Measurements from ENCODE around the gene EML1.

The EML1 gene

DNA sequence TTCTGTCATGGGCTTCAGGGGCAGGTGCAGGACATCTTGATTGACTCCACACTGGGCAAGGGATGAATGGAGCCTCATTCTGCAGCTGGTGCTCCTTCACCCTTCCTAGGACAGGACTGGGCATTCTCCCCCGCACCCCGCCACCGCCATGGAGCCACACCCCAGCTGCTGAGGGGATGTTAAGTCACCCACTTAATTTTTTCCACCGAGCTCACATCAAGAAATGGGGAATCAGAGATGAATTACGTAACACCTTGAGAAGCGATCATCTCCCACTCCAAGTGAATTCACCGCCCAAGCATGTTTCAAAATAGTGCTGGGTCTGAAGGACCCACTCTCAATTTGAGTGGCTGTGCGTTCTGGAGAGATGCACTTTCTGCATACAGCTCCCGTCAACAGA is 94.2 kb downstream of the EML1 start:
- Mint-ChIP-seq H3K9me3 (no peaks in the 10 kb centered on the region), H3K4me3 (no peak overlapping the region), H3K27me3 (peaks cover 28 to 38% of the 10 kb centered on the region in 2 donors), H3K27ac (no peak overlapping the region), H3K4me1 (ENCODE audit: low read depth in 2 of 2) (no peaks in the 10 kb centered on the region), H3K36me3 (ENCODE audit: insufficient read depth) (no peaks in the 10 kb centered on the region)
- DNase-seq: no peak
- ATAC-seq (replicated peaks): no peak

DNA sequence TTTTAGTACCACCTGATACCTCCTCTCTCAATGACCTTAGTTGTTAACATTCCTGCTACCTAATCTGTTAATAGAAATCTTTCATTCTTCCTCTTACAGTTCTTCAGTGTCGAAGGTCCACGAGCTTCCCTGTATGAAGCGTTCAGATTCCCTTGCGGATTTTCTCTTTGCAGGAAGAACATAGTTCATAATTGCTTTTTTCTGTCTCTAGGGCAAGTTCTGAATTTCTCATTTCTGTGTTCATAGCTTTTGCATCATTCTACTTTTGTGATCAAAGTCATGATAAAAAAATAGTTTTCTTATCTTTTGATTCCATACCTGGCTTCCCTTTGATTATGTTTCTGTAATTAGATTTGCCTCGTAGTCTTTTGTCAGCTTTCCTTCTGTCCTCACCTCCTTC is 94.9 kb downstream of the EML1 start:
- peaks cover 32 to 45% of the 10 kb centered on the region in 2 donors for H3K27me3 Mint-ChIP-seq
- H3K9me3 Mint-ChIP-seq: no peaks in the 10 kb centered on the region
- no peak for ATAC-seq (replicated peaks)
- no peak overlapping the region for H3K27ac Mint-ChIP-seq
- no peaks in the 10 kb centered on the region for H3K36me3 Mint-ChIP-seq (ENCODE audit: insufficient read depth)
- H3K4me3 Mint-ChIP-seq: no peak overlapping the region
- DNase-seq: no peak
- H3K4me1 Mint-ChIP-seq (ENCODE audit: low read depth in 2 of 2): no peaks in the 10 kb centered on the region

DNA sequence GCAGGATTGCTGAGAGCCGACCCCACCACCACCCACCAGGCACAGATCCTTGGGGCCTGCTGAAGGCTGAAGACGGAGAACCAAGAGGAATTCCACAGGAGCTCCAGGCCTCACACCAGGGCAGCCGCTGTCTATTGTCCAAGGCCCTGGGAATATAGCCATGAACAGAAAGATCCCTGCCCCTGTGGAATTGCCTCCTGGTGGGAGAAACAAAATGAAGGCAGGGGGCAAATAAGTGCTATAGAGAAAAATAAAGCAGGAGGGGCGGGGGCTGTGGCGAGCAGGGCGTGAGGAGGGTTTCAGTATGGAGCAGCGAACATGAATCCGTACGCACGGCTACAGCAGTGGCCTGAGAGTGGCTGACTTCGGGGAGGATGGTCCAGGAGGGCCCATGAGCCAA is 96.1 kb downstream of the EML1 start:
- Mint-ChIP-seq H3K27ac (no peak overlapping the region), H3K9me3 (no peaks in the 10 kb centered on the region), H3K4me3 (no peak overlapping the region), H3K36me3 (ENCODE audit: insufficient read depth) (no peaks in the 10 kb centered on the region), H3K4me1 (ENCODE audit: low read depth in 2 of 2) (no peaks in the 10 kb centered on the region), H3K27me3 (peaks cover 35 to 50% of the 10 kb centered on the region in 2 donors)
- DNase-seq: no peak
- no peak for ATAC-seq (replicated peaks)

DNA sequence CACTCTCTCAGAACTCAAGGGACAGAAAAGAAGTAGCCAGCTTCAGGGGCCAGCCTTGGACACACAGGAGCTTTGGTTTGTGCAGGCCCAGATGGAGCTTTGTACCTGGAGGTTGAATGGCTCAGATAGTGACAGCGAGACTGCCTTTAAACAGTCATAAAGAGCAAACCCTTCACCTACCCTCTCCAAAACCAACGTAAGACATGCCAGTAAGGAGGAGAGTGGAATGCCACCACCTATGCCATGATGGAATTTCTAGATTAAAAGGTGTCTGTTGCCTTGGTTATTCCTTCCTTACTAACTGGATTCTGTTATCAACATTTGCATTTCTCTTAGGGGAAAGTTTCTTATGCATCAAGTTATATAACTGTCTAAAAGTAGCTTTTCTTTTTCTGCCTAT is 98.1 kb downstream of the EML1 start:
- Mint-ChIP-seq H3K4me1 (ENCODE audit: low read depth in 2 of 2) (no peaks in the 10 kb centered on the region), H3K27ac (no peak overlapping the region), H3K9me3 (no peaks in the 10 kb centered on the region), H3K27me3 (peaks cover 35 to 48% of the 10 kb centered on the region in 2 donors), H3K36me3 (ENCODE audit: insufficient read depth) (no peaks in the 10 kb centered on the region), H3K4me3 (no peak overlapping the region)
- no peak for DNase-seq
- no peak for ATAC-seq (replicated peaks)

DNA sequence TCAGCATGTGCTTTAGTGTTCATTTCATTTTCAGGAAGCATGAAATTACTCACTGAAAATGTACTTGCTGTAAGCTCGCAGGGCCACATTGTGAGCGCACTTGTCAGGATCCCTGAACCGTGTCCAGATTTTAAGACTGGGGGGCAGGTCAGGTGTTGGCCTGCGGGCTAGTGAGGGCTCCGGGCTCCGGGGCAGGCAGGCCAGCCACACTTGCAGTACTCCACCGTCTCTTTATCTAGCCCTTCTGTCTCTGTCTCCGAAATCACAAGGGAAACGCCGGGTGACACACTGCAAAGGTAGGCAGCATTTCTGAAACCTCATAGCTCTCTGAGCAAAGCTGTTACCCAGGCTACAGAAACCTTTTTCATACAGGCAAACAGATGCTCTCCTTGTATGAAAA is 98.7 kb downstream of the EML1 start:
- Mint-ChIP-seq H3K27me3 (peaks cover 34 to 42% of the 10 kb centered on the region in 2 donors), H3K36me3 (ENCODE audit: insufficient read depth) (no peaks in the 10 kb centered on the region), H3K4me1 (ENCODE audit: low read depth in 2 of 2) (no peaks in the 10 kb centered on the region), H3K9me3 (no peaks in the 10 kb centered on the region), H3K4me3 (no peak overlapping the region), H3K27ac (no peak overlapping the region)
- no peak for DNase-seq
- no peak for ATAC-seq (replicated peaks)

DNA sequence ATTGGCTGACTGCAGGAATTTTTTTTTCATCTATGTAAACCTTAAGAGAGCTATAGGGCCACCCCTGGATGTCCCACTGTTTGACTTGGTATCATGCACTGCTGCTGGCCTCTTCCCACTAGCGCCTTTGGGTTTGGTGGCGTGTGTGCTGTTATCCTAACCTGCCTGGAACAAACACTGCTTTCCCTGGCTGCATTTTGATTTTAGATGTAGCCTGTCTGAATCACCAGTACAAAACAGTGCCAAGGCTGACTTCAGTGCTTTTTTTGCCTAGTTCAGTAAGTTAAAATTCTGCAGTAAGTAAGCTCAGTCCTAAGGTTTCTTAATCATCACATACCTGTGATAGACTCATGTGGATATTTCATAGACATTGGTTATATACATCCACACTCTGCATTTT is 99.2 kb downstream of the EML1 start:
- Mint-ChIP-seq H3K9me3 (no peaks in the 10 kb centered on the region), H3K4me3 (no peak overlapping the region), H3K27me3 (peaks cover 29 to 36% of the 10 kb centered on the region in 2 donors), H3K4me1 (ENCODE audit: low read depth in 2 of 2) (no peaks in the 10 kb centered on the region), H3K27ac (no peak overlapping the region), H3K36me3 (ENCODE audit: insufficient read depth) (no peaks in the 10 kb centered on the region)
- ATAC-seq (replicated peaks) (no peak), DNase-seq (no peak)

DNA sequence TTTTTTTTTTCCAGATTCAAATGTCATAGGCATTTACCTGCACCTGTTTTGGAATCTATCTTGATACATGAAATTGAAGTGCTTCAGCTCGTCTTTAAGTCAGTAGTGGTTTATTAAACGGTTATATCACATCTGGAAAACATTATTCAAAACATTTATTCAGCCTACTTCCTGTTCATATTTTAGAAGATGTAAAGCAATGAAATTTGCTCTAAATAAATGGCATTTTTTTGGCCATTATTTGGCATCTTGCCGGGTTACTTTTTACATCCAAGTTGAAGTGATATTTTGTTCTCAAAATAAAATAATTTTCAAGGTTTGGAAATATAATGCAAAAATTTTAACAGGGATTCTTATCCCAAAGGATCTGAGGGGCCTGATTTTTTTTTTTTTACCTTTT is 103.1 kb downstream of the EML1 start:
- no peak overlapping the region for H3K4me3 Mint-ChIP-seq
- no peaks in the 10 kb centered on the region for H3K36me3 Mint-ChIP-seq (ENCODE audit: insufficient read depth)
- H3K4me1 Mint-ChIP-seq (ENCODE audit: low read depth in 2 of 2): no peaks in the 10 kb centered on the region
- ATAC-seq (replicated peaks) (no peak), DNase-seq (no peak)
- H3K27ac Mint-ChIP-seq: no peak overlapping the region
- H3K9me3 Mint-ChIP-seq: no peaks in the 10 kb centered on the region
- H3K27me3 Mint-ChIP-seq: peaks cover 18 to 20% of the 10 kb centered on the region in 2 donors

DNA sequence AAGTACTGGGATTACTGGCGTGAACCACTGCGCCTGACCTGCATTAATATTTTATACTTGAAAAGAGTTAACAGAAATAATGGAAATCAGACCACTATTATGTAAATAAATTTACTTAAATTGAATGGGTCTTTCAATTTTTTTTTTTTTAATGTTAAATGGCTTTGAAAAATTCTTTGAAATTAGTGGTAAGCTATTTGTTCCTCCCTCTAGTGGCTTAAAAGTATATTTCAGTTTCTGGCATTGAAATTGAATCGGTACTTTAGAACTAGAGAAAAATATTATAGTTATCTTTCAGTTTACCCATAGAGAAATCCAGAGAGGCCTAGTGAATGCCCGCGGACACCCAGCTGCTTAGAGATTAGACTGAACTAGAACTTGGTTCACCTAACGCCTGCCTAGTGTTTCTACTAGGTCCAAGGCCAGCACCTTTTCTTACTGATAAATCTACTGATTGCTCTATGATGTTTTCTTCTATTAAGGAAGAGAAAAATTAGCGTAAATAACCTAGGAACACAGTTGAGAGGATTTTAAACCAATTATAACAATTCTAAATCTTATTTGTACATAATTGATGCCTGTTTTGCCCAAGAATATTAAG is 106.5 kb downstream of the EML1 start:
- H3K27me3 Mint-ChIP-seq: peaks cover 18 to 21% of the 10 kb centered on the region in 2 donors
- no peak for DNase-seq
- no peak overlapping the region for H3K4me3 Mint-ChIP-seq
- H3K9me3 Mint-ChIP-seq: no peaks in the 10 kb centered on the region
- ATAC-seq (replicated peaks): no peak
- H3K4me1 Mint-ChIP-seq (ENCODE audit: low read depth in 2 of 2): no peaks in the 10 kb centered on the region
- H3K27ac Mint-ChIP-seq: no peak overlapping the region
- H3K36me3 Mint-ChIP-seq (ENCODE audit: insufficient read depth): no peaks in the 10 kb centered on the region

DNA sequence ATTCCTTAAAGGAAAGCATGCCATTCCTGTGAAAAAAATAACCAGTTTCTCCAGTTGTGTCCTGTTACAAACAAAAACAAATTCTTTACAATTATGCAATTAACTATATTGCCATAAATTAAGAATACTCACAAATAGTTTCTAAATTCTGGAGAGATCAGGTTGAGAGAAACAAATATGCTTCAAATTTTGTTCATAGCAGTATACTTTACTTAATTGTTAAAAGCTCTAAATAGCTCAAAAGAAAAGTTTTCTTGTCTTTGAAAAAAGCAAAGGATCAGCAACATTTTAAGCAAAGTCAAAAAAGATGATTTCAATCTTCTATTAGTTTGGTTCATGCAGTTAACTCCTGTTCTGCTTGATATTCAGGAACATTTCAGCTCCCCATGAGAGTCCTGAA is 109.7 kb downstream of the EML1 start:
- no peak for ATAC-seq (replicated peaks)
- Mint-ChIP-seq H3K27ac (no peak overlapping the region), H3K9me3 (no peaks in the 10 kb centered on the region), H3K4me3 (no peak overlapping the region), H3K27me3 (peaks cover 23 to 51% of the 10 kb centered on the region in 2 donors), H3K36me3 (ENCODE audit: insufficient read depth) (no peaks in the 10 kb centered on the region), H3K4me1 (ENCODE audit: low read depth in 2 of 2) (no peaks in the 10 kb centered on the region)
- no peak for DNase-seq

DNA sequence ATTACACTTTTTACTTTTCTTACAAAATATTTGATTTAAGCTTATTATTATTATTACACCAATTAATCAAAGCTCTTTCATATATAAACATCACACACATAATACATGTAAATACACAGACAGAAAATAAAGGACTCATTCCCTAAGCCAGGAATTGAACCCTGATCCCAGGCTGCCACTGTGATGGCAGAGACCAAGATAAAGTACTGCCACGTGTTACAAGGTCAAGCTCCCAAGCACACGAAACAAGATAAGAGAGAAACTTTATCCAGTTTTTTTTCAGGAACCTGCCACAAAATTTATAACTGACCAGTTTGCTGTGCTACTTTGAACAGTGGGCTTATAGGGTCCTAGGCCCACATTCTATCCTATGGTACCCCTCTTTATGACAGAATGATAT is 111.3 kb downstream of the EML1 start:
- H3K4me3 Mint-ChIP-seq: no peak overlapping the region
- no peak for ATAC-seq (replicated peaks)
- H3K36me3 Mint-ChIP-seq (ENCODE audit: insufficient read depth): no peaks in the 10 kb centered on the region
- H3K27me3 Mint-ChIP-seq: peaks cover 35 to 67% of the 10 kb centered on the region in 2 donors
- H3K4me1 Mint-ChIP-seq (ENCODE audit: low read depth in 2 of 2): no peaks in the 10 kb centered on the region
- no peak for DNase-seq
- H3K9me3 Mint-ChIP-seq: no peaks in the 10 kb centered on the region
- no peak overlapping the region for H3K27ac Mint-ChIP-seq

DNA sequence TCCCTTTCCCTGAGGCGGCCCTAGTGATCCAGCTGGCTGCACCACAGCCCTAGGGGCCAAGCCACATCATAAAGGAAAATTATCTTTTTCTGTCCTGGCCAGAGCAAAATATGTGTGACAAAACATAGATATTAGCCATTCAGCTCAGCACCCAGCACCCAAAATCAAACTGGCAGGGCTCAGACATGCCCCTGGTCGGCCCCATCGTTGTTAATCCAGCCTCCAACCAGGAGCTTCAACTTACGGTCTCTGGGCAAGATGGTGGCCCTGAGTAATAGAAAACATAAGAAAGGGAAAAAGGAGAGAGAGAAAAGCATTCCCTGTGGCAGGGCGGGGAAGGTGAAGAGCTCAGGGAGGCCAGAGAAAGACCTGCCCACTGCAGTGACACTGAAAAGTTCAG is 111.9 kb downstream of the EML1 start:
- no peak overlapping the region for H3K27ac Mint-ChIP-seq
- DNase-seq: no peak
- no peaks in the 10 kb centered on the region for H3K9me3 Mint-ChIP-seq
- no peak overlapping the region for H3K4me3 Mint-ChIP-seq
- no peaks in the 10 kb centered on the region for H3K4me1 Mint-ChIP-seq (ENCODE audit: low read depth in 2 of 2)
- no peak for ATAC-seq (replicated peaks)
- H3K27me3 Mint-ChIP-seq: peaks cover 38 to 71% of the 10 kb centered on the region in 2 donors
- H3K36me3 Mint-ChIP-seq (ENCODE audit: insufficient read depth): no peaks in the 10 kb centered on the region

DNA sequence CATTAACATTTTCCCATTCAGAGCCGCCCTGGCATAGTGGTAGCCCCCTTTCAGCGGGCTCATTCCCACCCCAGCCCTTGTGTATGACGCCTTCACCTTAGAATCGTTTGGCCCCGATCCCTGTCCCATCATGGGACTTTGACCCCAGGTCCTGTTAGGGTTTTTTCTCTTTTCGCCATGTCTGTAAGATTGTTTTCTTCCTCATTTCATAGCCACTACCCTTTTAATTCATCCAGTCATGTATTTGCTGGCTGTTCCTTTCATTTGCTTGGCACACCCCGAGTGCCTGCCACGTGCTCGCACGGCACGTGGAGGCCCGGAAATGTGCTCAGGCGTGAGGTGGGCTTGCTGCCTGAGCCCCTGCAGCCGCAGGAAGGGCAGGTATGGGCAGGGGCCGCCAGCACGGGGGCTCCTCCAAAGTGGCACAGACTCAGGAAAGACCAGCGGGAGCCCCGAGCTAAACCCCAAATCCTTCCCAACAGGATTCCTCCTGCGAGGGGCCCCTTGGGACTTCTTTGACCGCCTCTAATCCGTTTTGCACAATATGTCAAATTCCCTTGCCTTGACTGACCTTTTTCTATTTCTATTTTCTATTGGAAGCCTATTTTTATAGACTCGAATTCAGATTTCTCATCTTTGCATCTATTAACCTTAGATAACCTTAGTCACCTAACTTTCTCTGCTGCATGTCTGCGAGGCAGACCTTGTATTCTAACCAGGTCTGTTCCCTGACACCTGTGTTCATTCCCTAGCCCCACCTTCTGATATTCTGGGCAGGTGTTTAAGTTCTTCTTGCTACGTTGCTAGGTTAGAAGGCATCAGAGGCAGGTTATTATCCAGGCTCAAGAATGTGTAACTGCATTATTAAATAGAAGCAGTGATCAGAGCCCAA is 114.8 kb downstream of the EML1 start:
- Mint-ChIP-seq H3K9me3 (no peaks in the 10 kb centered on the region), H3K27me3 (peaks cover 43 to 73% of the 10 kb centered on the region in 2 donors), H3K4me3 (no peak overlapping the region), H3K27ac (no peak overlapping the region), H3K4me1 (ENCODE audit: low read depth in 2 of 2) (no peaks in the 10 kb centered on the region), H3K36me3 (ENCODE audit: insufficient read depth) (no peaks in the 10 kb centered on the region)
- no peak for DNase-seq
- ATAC-seq (replicated peaks): no peak

DNA sequence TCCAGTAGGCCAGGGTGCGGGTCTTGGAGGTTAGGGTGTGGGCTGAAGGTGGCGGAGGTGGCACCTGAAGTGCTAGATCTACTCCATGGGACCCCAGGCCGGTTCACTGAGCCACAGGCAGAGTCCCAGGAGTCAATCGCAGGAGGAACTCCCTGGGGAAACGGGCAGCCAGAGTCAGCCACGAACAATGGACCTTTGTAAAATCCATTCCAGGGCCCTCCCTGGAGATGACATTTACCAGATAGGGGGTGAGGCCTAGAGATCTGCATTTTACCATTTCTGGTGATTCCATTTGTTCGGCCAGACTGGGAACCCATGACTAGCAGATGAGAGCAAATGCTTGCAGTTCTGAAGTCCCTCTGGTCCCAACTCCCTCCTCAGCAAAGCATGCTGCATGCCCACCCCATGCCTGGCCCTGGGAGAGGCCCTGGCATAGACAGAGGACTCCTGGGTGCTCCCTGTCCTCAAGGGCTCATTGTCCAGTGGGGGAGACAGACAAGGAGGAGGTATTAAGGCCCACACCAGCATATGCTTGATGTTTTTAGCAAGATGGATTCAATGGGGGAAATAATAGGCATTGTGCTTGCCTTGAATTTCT is 115.5 kb downstream of the EML1 start:
- no peak overlapping the region for H3K4me3 Mint-ChIP-seq
- H3K27ac Mint-ChIP-seq: no peak overlapping the region
- H3K9me3 Mint-ChIP-seq: no peaks in the 10 kb centered on the region
- H3K4me1 Mint-ChIP-seq (ENCODE audit: low read depth in 2 of 2): no peaks in the 10 kb centered on the region
- DNase-seq: no peak
- H3K27me3 Mint-ChIP-seq: peaks cover 43 to 73% of the 10 kb centered on the region in 2 donors
- ATAC-seq (replicated peaks): no peak
- H3K36me3 Mint-ChIP-seq (ENCODE audit: insufficient read depth): no peaks in the 10 kb centered on the region

DNA sequence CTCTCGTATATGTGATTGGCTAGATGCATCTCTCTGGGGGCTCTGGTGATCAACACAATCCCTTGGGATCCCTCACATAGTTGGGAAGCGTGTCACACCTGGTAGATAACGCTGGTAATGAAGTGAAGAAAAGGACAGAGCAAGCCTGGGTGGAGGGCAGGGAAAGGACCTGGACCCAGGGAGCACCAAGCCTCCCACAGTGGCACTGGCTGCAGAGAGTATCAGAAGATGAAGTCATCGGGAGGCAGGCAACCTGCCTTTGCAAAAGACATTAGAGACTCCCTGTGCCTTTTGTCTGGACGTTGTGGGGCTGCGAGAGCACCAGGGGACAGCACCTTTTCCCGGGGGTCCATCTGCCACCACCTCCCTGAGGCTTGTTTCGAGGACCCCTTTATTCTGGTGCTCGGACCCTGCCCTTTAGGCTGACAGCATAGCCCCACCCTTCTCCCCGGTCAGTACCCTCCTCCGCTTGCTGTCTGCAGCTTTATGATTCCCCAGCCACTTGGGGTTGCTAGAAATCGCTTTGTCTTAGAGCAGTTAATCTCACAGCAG is 116.4 kb downstream of the EML1 start:
- DNase-seq (no peak), ATAC-seq (replicated peaks) (no peak)
- Mint-ChIP-seq H3K4me1 (ENCODE audit: low read depth in 2 of 2) (no peaks in the 10 kb centered on the region), H3K4me3 (no peak overlapping the region), H3K36me3 (ENCODE audit: insufficient read depth) (no peaks in the 10 kb centered on the region), H3K27ac (no peak overlapping the region), H3K9me3 (no peaks in the 10 kb centered on the region), H3K27me3 (peaks cover 45 to 70% of the 10 kb centered on the region in 2 donors)
